Neural cell (in vitro differentiated cells): ENCODE results near the gene ATXN10. TPM values are rescaled to one million over a fixed set of nuclear protein-coding genes. Genes with fewer than 3 reads are reported as not detected.

Experiments
- H2AFZ ChIP-seq: fragments of 200-600, 300-800 bp; sonication (generic), shearing (Covaris generic); 2 replicates; pipeline ENCODE4 v1.6.0; 2014; ENCODE audit warnings: low read depth, mild to moderate bottlenecking, antibody characterized with exemption, low read length, moderate library complexity
- H3F3A ChIP-seq: fragments of 200-600 bp; shearing (Covaris generic); 2 replicates; pipeline ENCODE4 v1.6.1; 2016; ENCODE audit warnings: mild to moderate bottlenecking, moderate library complexity, mixed read lengths, antibody characterized with exemption, low read length; ENCODE audit not compliant: insufficient read depth, poor library complexity, severe bottlenecking
- H3K27ac ChIP-seq: fragments of 200-600, 300-800 bp; sonication (generic), shearing (Covaris generic); 2 replicates; pipeline ENCODE4 v1.5.1; 2014; ENCODE audit warnings: mild to moderate bottlenecking, low read length, moderate library complexity
- H3K27me3 ChIP-seq: fragments of 300-800, 200-600 bp; sonication (generic), shearing (Covaris generic); 2 replicates; pipeline ENCODE4 v1.6.0; 2014; ENCODE audit warnings: mild to moderate bottlenecking, low read depth, low read length, moderate library complexity; ENCODE audit not compliant: insufficient read depth
- H3K36me3 ChIP-seq: fragments of 300-800, 200-600 bp; sonication (generic), shearing (Covaris generic); 2 replicates; pipeline ENCODE4 v1.5.1; 2014; ENCODE audit warnings: mild to moderate bottlenecking, antibody characterized with exemption, low read length, moderate library complexity; ENCODE audit not compliant: insufficient read depth
- H3K4me2 ChIP-seq: fragments of 300-800, 200-600 bp; sonication (generic), shearing (Covaris generic); 2 replicates; pipeline ENCODE4 v1.6.0; 2014; ENCODE audit warnings: mild to moderate bottlenecking, low read length
- H3K4me3 ChIP-seq: fragments of 300-800, 200-600 bp; sonication (generic), shearing (Covaris generic); 2 replicates; pipeline ENCODE4 v1.5.1; 2014; ENCODE audit warnings: mild to moderate bottlenecking, low read length, moderate library complexity
- H3K79me2 ChIP-seq: fragments of 200-600 bp; shearing (Covaris generic); replicated peaks from 2 replicates; pipeline ENCODE4 v1.6.0; 2014; ENCODE audit warnings: mild to moderate bottlenecking, low read length, moderate library complexity; ENCODE audit not compliant: insufficient read depth
- H3K9ac ChIP-seq: fragments of 300-800, 200-600 bp; sonication (generic), shearing (Covaris generic); 2 replicates; pipeline ENCODE4 v1.6.1; 2016; ENCODE audit warnings: mild to moderate bottlenecking, low read length, mixed read lengths
- H3K9me2 ChIP-seq: fragments of 200-600 bp; shearing (Covaris generic); 2 replicates; pipeline ENCODE4 v1.6.1; 2016; ENCODE audit warnings: mild to moderate bottlenecking, low read length, mixed read lengths; ENCODE audit not compliant: insufficient read depth
- H3K9me3 ChIP-seq: fragments of 200-600, 300-800 bp; sonication (generic), shearing (Covaris generic); 2 replicates; pipeline ENCODE4 v1.6.1; 2016; ENCODE audit warnings: mild to moderate bottlenecking, mixed run types, low read length, moderate library complexity, mixed read lengths
- H4K20me1 ChIP-seq: fragments of 200-600 bp; shearing (Covaris generic); 2 replicates; pipeline ENCODE4 v1.6.1; 2016; ENCODE audit warnings: mild to moderate bottlenecking, mixed run types; ENCODE audit not compliant: insufficient read depth
- CTCF ChIP-seq: fragments of 450-650 bp; IDR thresholded peaks from 2 replicates; pipeline ENCODE4 v1.5.1; 2014; ENCODE audit warnings: antibody characterized with exemption, mild to moderate bottlenecking, moderate library complexity; ENCODE audit not compliant: poor library complexity, severe bottlenecking
- EP300 ChIP-seq: fragments of 450-650 bp; conservative IDR thresholded peaks from 2 replicates; pipeline ENCODE4 v1.6.1; 2014; ENCODE audit warnings: antibody characterized with exemption, mild to moderate bottlenecking, moderate library complexity; ENCODE audit not compliant: poor library complexity, severe bottlenecking
- EZH2 ChIP-seq: fragments of 200-600, 300-800 bp; shearing (Covaris generic), sonication (generic); IDR thresholded peaks from 2 replicates; pipeline ENCODE4 v1.6.1; 2014; ENCODE audit warnings: antibody characterized with exemption, low read length, borderline replicate concordance, mild to moderate bottlenecking; ENCODE audit not compliant: insufficient read depth, poor library complexity, severe bottlenecking
- MXI1 ChIP-seq: fragments of 450-650 bp; conservative IDR thresholded peaks from 2 replicates; pipeline ENCODE4 v1.6.1; 2014; ENCODE audit warnings: antibody characterized with exemption, mild to moderate bottlenecking; ENCODE audit not compliant: poor library complexity, severe bottlenecking
- POLR2AphosphoS5 ChIP-seq: IDR thresholded peaks from 2 replicates; pipeline ENCODE4 v1.6.1; 2012
- RAD21 ChIP-seq: fragments of 450-650 bp; conservative IDR thresholded peaks from 2 replicates; pipeline ENCODE4 v1.6.1; 2014; ENCODE audit warnings: antibody characterized with exemption, mild to moderate bottlenecking, moderate library complexity
- REST ChIP-seq: IDR thresholded peaks from 2 replicates; pipeline ENCODE4 v1.6.1; 2012; ENCODE audit warnings: borderline replicate concordance
- SMC3 ChIP-seq: fragments of 450-650 bp; conservative IDR thresholded peaks from 2 replicates; pipeline ENCODE4 v1.6.1; 2014; ENCODE audit warnings: antibody characterized with exemption, mild to moderate bottlenecking, moderate library complexity; ENCODE audit not compliant: poor library complexity
- TAF1 ChIP-seq: IDR thresholded peaks from 2 replicates; pipeline ENCODE4 v1.6.1; 2012; ENCODE audit warnings: low read depth
- polyA plus RNA-seq: library from polyadenylated mRNA; depleted of rRNA; stranded (reverse); fragments of >200 nt; gene quantifications from 2 replicates; pipeline ENCODE4 v1.2.3, GENCODE V29; 2014

ATXN10 gene
- polyA plus RNA-seq, 1 donor from 2014 or later = 321 TPM

GRCh38 chr22:45888221-45889092 lies 216.8 kb downstream of the ATXN10 start:
- H3K36me3 ChIP-seq = no peaks in the 10 kb centered on the region
- no peaks in the 10 kb centered on the region for H3K79me2 ChIP-seq
- H2AFZ ChIP-seq = no peak overlapping the region
- H3K9ac ChIP-seq = no peak overlapping the region
- no peak for TF ChIP-seq EP300
- no peak for TF ChIP-seq SMC3
- TF ChIP-seq CTCF = no peak
- TF ChIP-seq RAD21 = no peak
- TF ChIP-seq MXI1 = no peak
- H3K9me3 ChIP-seq = no peaks in the 10 kb centered on the region
- no peak overlapping the region for H3K4me2 ChIP-seq
- H3K27me3 ChIP-seq = no peaks in the 10 kb centered on the region
- H4K20me1 ChIP-seq = no peaks in the 10 kb centered on the region
- no peaks in the 10 kb centered on the region for H3F3A ChIP-seq
- H3K27ac ChIP-seq = no peak overlapping the region
- no peaks in the 10 kb centered on the region for H3K9me2 ChIP-seq
- H3K4me3 ChIP-seq = no peak overlapping the region

DNA sequence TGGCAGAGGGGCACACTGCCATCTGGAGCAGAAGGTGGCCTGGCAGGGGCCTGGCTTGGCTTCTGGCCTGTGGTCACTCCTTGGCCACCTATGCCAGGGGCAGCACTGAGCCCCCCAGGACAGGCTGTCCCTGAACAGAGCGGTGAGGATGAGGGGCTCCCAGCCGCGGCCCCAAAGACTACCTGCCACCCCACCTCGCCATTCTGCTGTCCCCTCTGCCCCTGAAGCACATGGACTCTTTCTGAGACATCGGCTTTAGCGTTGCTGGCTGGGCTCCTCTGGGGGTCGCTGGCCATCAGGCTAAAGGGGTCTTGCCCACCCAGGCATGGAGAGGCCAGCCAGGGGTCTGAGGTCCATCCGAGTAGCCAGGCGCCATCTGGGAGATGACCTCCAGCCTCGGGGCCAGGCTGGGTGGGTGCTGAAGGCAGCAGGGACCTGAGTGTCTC lies 217.5 kb downstream of the ATXN10 start:
- Histone ChIP-seq H3K27ac (no peak overlapping the region), H2AFZ (no peak overlapping the region), H3K36me3 (no peaks in the 10 kb centered on the region), H3K79me2 (no peaks in the 10 kb centered on the region), H3F3A (no peaks in the 10 kb centered on the region), H3K9me2 (no peaks in the 10 kb centered on the region), H3K27me3 (no peaks in the 10 kb centered on the region), H3K9me3 (no peaks in the 10 kb centered on the region), H4K20me1 (no peaks in the 10 kb centered on the region), H3K4me3 (no peak overlapping the region), H3K9ac (no peak overlapping the region), H3K4me2 (no peak overlapping the region)
- no peak for TF ChIP-seq RAD21
- TF ChIP-seq CTCF = no peak
- TF ChIP-seq SMC3 = no peak
- no peak for TF ChIP-seq POLR2AphosphoS5
- no peak for TF ChIP-seq EZH2
- no peak for TF ChIP-seq TAF1
- no peak for TF ChIP-seq MXI1
- TF ChIP-seq REST = no peak
- no peak for TF ChIP-seq EP300
